GM20000 (cell line): Measurements from ENCODE around the gene EHD2.
"Not testable (repeated sequence)": the region's sequence is repeated elsewhere in the genome, so short reads cannot be mapped to it uniquely, and the experiment has no call there.

Source experiments
- DNase-seq: peaks from one replicate; pipeline ENCODE4 v3.0.0; 2012; ENCODE audit warnings: low spot score
- CTCF ChIP-seq: IDR thresholded peaks from 2 replicates; pipeline ENCODE4 v1.5.1; 2012; ENCODE audit warnings: mild to moderate bottlenecking, control low read depth; ENCODE audit errors: extremely low read depth, missing control alignments

Gene EHD2

DNA sequence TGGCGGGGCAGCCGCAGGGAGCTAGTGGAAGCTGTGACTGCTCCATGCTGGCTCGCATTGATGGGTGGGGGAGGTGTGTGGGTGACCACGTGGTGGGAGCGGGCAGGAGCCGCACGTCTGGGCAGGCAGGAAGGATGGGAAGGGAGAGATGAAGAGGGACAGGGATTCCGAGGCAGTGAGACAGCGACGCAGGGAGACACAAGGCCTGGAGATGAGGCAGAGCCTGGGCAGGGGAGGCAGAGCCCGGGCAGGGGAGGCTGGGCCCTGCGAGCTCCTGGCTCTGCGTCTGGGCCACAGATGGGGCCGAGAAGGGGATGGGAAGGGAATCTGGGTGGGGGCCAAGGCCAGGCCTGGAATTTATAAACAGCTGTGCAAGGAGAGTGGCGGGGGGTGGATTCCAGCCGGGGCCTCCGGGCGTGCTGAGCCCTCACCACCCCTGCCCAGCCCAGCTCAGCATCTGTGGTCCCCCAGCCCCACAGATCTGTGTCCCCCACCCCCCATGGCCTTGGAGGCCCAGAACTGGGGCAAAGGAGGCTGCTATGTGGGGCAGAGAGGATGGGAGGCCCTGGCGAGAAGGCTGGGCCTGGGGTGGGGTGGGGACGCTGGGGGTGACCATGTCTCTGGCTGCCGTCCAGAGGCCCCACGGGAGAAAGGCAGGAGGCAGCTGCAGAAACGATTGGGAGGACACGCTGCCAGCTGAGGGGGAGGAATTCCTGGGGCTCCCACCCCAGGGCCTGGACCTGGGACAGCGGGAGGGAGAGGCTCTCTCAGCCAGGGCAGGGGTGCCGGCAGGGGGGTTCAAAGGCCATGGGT, 6.0 kb downstream of the EHD2 start:
- TF ChIP-seq CTCF: no peak
- DNase-seq: no peak

- TF ChIP-seq CTCF: no peak
- no peak for DNase-seq
These were observed 7.6 kb downstream of the EHD2 start for GRCh38 chr19:47720669-47721422.

GRCh38 chr19:47723581-47723940, 10.3 kb downstream of the EHD2 start:
- no peak for DNase-seq
- no peak for TF ChIP-seq CTCF

- no peak for TF ChIP-seq CTCF
- DNase-seq: no peak
These were observed 12.7 kb downstream of the EHD2 start for GRCh38 chr19:47725759-47726401.

- DNase-seq: no peak
- no peak for TF ChIP-seq CTCF
These were observed 13.2 kb downstream of the EHD2 start for GRCh38 chr19:47726467-47726866.

GRCh38 chr19:47728295-47728694, 15.1 kb downstream of the EHD2 start:
- DNase-seq: not testable (repeated sequence)

- no peak for DNase-seq
- no peak for TF ChIP-seq CTCF
These were observed 16.2 kb downstream of the EHD2 start for GRCh38 chr19:47729468-47729798.
